ENCODE data around the gene PLEKHA5.

GRCh38 chr12:19390051-19390598 is 260.6 kb downstream of the PLEKHA5 start:
- TF ChIP-seq CTCF (IDR thresholded peaks at IDR 0.05), result no peak
- no peak for TF ChIP-seq POLR2A (IDR thresholded peaks at IDR 0.05)

Data from Peyer's patch (tissue), 4 donors.